SU-DHL-6 (cell line): ENCODE data around the gene PDLIM5.

Experiments
- EZH2phosphoT487 ChIP-seq: fragments of 200-600 bp; sonication (generic), shearing (Covaris generic); conservative IDR thresholded peaks from 2 replicates; pipeline ENCODE4 v1.6.1; 2018; ENCODE audit warnings: mild to moderate bottlenecking, antibody characterized with exemption, low read length, moderate library complexity, mixed read lengths
- TF ChIP-seq, protein P1 (sequence below): fragments of 200-600 bp; sonication (generic); IDR thresholded peaks from one replicate; pipeline ENCODE4 v1.5.1; 2017; ENCODE audit warnings: antibody characterized with exemption, mild to moderate bottlenecking, low read length, moderate library complexity; ENCODE audit not compliant: insufficient read depth, poor library complexity, severe bottlenecking

DNA sequence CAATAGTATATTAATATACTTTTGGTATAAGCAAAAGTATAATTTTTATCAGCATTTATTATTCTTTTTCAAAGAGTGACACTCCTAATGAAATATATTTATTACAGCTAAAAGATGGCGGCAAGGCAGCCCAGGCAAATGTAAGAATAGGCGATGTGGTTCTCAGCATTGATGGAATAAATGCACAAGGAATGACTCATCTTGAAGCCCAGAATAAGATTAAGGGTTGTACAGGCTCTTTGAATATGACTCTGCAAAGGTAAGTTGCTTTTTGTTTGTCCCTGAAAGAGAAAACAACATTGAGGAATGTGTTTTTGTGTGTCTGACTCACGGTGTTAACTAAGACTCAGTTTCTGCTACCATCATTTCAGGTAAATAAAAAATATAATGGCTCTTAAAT is 71.9 kb downstream of the PDLIM5 start:
- TF ChIP-seq, protein P1, sequence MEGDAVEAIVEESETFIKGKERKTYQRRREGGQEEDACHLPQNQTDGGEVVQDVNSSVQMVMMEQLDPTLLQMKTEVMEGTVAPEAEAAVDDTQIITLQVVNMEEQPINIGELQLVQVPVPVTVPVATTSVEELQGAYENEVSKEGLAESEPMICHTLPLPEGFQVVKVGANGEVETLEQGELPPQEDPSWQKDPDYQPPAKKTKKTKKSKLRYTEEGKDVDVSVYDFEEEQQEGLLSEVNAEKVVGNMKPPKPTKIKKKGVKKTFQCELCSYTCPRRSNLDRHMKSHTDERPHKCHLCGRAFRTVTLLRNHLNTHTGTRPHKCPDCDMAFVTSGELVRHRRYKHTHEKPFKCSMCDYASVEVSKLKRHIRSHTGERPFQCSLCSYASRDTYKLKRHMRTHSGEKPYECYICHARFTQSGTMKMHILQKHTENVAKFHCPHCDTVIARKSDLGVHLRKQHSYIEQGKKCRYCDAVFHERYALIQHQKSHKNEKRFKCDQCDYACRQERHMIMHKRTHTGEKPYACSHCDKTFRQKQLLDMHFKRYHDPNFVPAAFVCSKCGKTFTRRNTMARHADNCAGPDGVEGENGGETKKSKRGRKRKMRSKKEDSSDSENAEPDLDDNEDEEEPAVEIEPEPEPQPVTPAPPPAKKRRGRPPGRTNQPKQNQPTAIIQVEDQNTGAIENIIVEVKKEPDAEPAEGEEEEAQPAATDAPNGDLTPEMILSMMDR: no peak
- TF ChIP-seq EZH2phosphoT487: no peak
